Measurements from ENCODE around the gene CD82.

The CD82 gene

GRCh38 chr11:44565211-44565952 lies at the start of gene CD82:
CD82 (plus strand) TSS chr11:44565663; CDS start chr11:44594663, 29,000 bp downstream.
- Histone ChIP-seq H3K9me3 (ENCODE audit: insufficient read depth, low read depth, low read length) (no peaks in the 10 kb centered on the region), H3K4me3 (ENCODE audit: low read length) (peak within 1 kb of the TSS; percentile 77), H3K9ac (ENCODE audit: low read depth, low read length) (peak within 1 kb of the TSS; percentile 74), H3K27me3 (ENCODE audit: insufficient read depth, low read length) (peaks cover 39% of the 10 kb centered on the region), H3K36me3 (ENCODE audit: insufficient read depth, low read depth, low read length) (no peaks in the 10 kb centered on the region), H3K4me1 (ENCODE audit: insufficient read depth, low read length) (peaks cover 15% of the 10 kb centered on the region; the same call in 1 of the 2 replicates), H3K27ac (ENCODE audit: low read length) (no peak within 1 kb of the TSS)

- no peaks in the 10 kb centered on the region for H3K9me3 ChIP-seq (ENCODE audit: insufficient read depth, low read depth, low read length)
- no peak overlapping the region for H3K4me3 ChIP-seq (ENCODE audit: low read length)
- no peaks in the 10 kb centered on the region for H3K4me1 ChIP-seq (ENCODE audit: insufficient read depth, low read length)
- H3K27me3 ChIP-seq (ENCODE audit: insufficient read depth, low read length): no peaks in the 10 kb centered on the region; the same call in 1 of the 2 replicates
- H3K36me3 ChIP-seq (ENCODE audit: insufficient read depth, low read depth, low read length): no peaks in the 10 kb centered on the region
- no peak overlapping the region for H3K27ac ChIP-seq (ENCODE audit: low read length)
- H3K9ac ChIP-seq (ENCODE audit: low read depth, low read length): no peak overlapping the region
Measured at GRCh38 chr11:44516688-44517507, 48.6 kb upstream of the CD82 start.

GRCh38 chr11:44517541-44517940 lies 47.9 kb upstream of the CD82 start:
- H3K27me3 ChIP-seq (ENCODE audit: insufficient read depth, low read length): no peaks in the 10 kb centered on the region
- no peaks in the 10 kb centered on the region for H3K4me1 ChIP-seq (ENCODE audit: insufficient read depth, low read length)
- no peak overlapping the region for H3K4me3 ChIP-seq (ENCODE audit: low read length)

GRCh38 chr11:44518968-44519550 lies 46.4 kb upstream of the CD82 start:
- H3K4me3 ChIP-seq (ENCODE audit: low read length): no peak overlapping the region
- no peaks in the 10 kb centered on the region for H3K36me3 ChIP-seq (ENCODE audit: insufficient read depth, low read depth, low read length)
- no peaks in the 10 kb centered on the region for H3K4me1 ChIP-seq (ENCODE audit: insufficient read depth, low read length)
- no peak overlapping the region for H3K27ac ChIP-seq (ENCODE audit: low read length)
- H3K9me3 ChIP-seq (ENCODE audit: insufficient read depth, low read depth, low read length): no peaks in the 10 kb centered on the region
- H3K27me3 ChIP-seq (ENCODE audit: insufficient read depth, low read length): no peaks in the 10 kb centered on the region
- no peak overlapping the region for H3K9ac ChIP-seq (ENCODE audit: low read depth, low read length)

More at GRCh38 chr11:44517541-44517940, 47.9 kb upstream of the CD82 start:
- H3K9ac ChIP-seq (ENCODE audit: low read depth, low read length): no peak overlapping the region
- H3K9me3 ChIP-seq (ENCODE audit: insufficient read depth, low read depth, low read length): no peaks in the 10 kb centered on the region
- no peaks in the 10 kb centered on the region for H3K36me3 ChIP-seq (ENCODE audit: insufficient read depth, low read depth, low read length)
- H3K27ac ChIP-seq (ENCODE audit: low read length): no peak overlapping the region

- Histone ChIP-seq H3K9ac (ENCODE audit: low read depth, low read length) (no peak overlapping the region), H3K27ac (ENCODE audit: low read length) (no peak overlapping the region)
Measured at GRCh38 chr11:44519989-44520737, 45.3 kb upstream of the CD82 start.

GRCh38 chr11:44521148-44521547 lies 44.3 kb upstream of the CD82 start:
- Histone ChIP-seq H3K4me3 (ENCODE audit: low read length) (no peak overlapping the region), H3K27ac (ENCODE audit: low read length) (no peak overlapping the region), H3K9me3 (ENCODE audit: insufficient read depth, low read depth, low read length) (no peaks in the 10 kb centered on the region), H3K36me3 (ENCODE audit: insufficient read depth, low read depth, low read length) (no peaks in the 10 kb centered on the region), H3K4me1 (ENCODE audit: insufficient read depth, low read length) (no peaks in the 10 kb centered on the region), H3K27me3 (ENCODE audit: insufficient read depth, low read length) (no peaks in the 10 kb centered on the region), H3K9ac (ENCODE audit: low read depth, low read length) (no peak overlapping the region)

More at GRCh38 chr11:44519989-44520737, 45.3 kb upstream of the CD82 start:
- Histone ChIP-seq H3K9me3 (ENCODE audit: insufficient read depth, low read depth, low read length) (no peaks in the 10 kb centered on the region), H3K27me3 (ENCODE audit: insufficient read depth, low read length) (no peaks in the 10 kb centered on the region), H3K4me3 (ENCODE audit: low read length) (no peak overlapping the region), H3K36me3 (ENCODE audit: insufficient read depth, low read depth, low read length) (no peaks in the 10 kb centered on the region), H3K4me1 (ENCODE audit: insufficient read depth, low read length) (no peaks in the 10 kb centered on the region)

- H3K27me3 ChIP-seq (ENCODE audit: insufficient read depth, low read length): no peaks in the 10 kb centered on the region
- no peaks in the 10 kb centered on the region for H3K36me3 ChIP-seq (ENCODE audit: insufficient read depth, low read depth, low read length)
- H3K9me3 ChIP-seq (ENCODE audit: insufficient read depth, low read depth, low read length): no peaks in the 10 kb centered on the region
Measured at GRCh38 chr11:44522294-44522693, 43.2 kb upstream of the CD82 start.

GRCh38 chr11:44524346-44524745 lies 41.1 kb upstream of the CD82 start:
- Histone ChIP-seq H3K9me3 (ENCODE audit: insufficient read depth, low read depth, low read length) (no peaks in the 10 kb centered on the region), H3K27ac (ENCODE audit: low read length) (no peak overlapping the region), H3K4me1 (ENCODE audit: insufficient read depth, low read length) (no peaks in the 10 kb centered on the region), H3K27me3 (ENCODE audit: insufficient read depth, low read length) (no peaks in the 10 kb centered on the region), H3K4me3 (ENCODE audit: low read length) (no peak overlapping the region), H3K36me3 (ENCODE audit: insufficient read depth, low read depth, low read length) (no peaks in the 10 kb centered on the region), H3K9ac (ENCODE audit: low read depth, low read length) (no peak overlapping the region)

More at GRCh38 chr11:44522294-44522693, 43.2 kb upstream of the CD82 start:
- H3K27ac ChIP-seq (ENCODE audit: low read length): no peak overlapping the region
- H3K4me1 ChIP-seq (ENCODE audit: insufficient read depth, low read length): no peaks in the 10 kb centered on the region
- no peak overlapping the region for H3K9ac ChIP-seq (ENCODE audit: low read depth, low read length)
- no peak overlapping the region for H3K4me3 ChIP-seq (ENCODE audit: low read length)

GRCh38 chr11:44524751-44525201 lies 40.7 kb upstream of the CD82 start:
- no peaks in the 10 kb centered on the region for H3K4me1 ChIP-seq (ENCODE audit: insufficient read depth, low read length)
- H3K36me3 ChIP-seq (ENCODE audit: insufficient read depth, low read depth, low read length): no peaks in the 10 kb centered on the region
- H3K4me3 ChIP-seq (ENCODE audit: low read length): no peak overlapping the region
- H3K9ac ChIP-seq (ENCODE audit: low read depth, low read length): no peak overlapping the region
- no peak overlapping the region for H3K27ac ChIP-seq (ENCODE audit: low read length)
- no peaks in the 10 kb centered on the region for H3K27me3 ChIP-seq (ENCODE audit: insufficient read depth, low read length)
- H3K9me3 ChIP-seq (ENCODE audit: insufficient read depth, low read depth, low read length): no peaks in the 10 kb centered on the region

GRCh38 chr11:44525473-44526252 lies 39.8 kb upstream of the CD82 start:
- no peaks in the 10 kb centered on the region for H3K36me3 ChIP-seq (ENCODE audit: insufficient read depth, low read depth, low read length)
- no peak overlapping the region for H3K9ac ChIP-seq (ENCODE audit: low read depth, low read length)
- H3K9me3 ChIP-seq (ENCODE audit: insufficient read depth, low read depth, low read length): no peaks in the 10 kb centered on the region
- H3K4me1 ChIP-seq (ENCODE audit: insufficient read depth, low read length): no peaks in the 10 kb centered on the region
- H3K4me3 ChIP-seq (ENCODE audit: low read length): no peak overlapping the region
- H3K27me3 ChIP-seq (ENCODE audit: insufficient read depth, low read length): no peaks in the 10 kb centered on the region
- H3K27ac ChIP-seq (ENCODE audit: low read length): no peak overlapping the region
